ENCODE results near the gene GBF1.

GBF1 gene

DNA sequence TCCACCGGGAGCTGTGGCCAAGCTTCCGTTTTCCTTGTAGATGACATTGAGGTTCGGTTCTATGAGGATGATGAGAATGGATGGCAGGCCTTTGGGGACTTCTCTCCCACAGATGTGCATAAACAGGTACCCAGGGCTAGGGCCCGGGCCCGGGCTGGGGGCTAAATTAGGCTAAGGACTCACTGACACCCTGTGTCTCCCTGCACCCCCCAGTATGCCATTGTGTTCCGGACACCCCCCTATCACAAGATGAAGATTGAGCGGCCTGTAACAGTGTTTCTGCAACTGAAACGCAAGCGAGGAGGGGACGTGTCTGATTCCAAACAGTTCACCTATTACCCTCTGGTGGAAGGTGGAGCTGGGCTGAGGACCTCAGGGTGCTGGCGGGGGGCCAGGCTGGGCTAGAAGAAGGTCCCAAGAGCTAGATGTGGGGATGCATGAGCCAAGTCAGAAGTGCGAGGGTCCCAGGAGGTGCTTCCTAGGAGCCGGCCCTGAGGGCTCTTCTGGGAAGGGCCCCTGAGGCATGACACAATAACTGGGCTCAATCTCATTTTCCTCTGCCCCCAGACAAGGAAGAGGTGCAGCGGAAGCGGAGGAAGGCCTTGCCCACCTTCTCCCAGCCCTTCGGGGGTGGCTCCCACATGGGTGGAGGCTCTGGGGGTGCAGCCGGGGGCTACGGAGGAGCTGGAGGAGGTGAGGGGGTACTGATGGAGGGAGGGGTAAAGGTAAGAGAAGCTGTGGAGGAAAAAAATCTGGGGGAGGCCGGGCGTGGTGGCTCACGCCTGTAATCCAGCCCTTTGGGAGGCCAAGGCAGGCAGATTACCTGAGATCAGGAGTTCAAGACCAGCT, 153.1 kb downstream of the GBF1 start:
- no peak for DNase-seq

DNA sequence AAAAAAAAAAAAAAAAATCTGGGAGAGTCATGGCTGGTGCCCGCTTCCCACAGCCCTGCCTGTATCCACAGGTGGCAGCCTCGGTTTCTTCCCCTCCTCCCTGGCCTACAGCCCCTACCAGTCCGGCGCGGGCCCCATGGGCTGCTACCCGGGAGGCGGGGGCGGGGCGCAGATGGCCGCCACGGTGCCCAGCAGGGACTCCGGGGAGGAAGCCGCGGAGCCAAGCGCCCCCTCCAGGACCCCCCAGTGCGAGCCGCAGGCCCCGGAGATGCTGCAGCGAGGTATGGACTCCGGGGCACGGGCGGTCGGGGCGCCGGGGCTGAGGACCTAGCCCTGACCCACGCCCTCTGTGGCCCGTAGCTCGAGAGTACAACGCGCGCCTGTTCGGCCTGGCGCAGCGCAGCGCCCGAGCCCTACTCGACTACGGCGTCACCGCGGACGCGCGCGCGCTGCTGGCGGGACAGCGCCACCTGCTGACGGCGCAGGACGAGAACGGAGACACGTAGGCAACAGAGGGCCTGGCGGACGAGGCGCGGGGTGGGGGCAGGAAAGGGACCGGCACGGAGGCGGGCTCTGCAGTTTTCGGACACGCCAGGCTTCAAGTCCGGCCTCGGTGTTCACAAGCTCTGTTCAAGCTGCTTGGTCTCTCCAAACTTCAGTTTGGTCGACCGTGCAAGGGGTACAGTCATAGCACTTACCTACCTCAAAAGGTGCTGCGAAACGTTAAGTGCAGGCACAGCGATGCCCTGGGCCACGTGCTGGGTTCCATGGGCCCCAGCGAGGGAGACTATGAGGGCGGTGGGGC, 154.1 kb downstream of the GBF1 start:
- peak; percentile 42 for DNase-seq

DNA sequence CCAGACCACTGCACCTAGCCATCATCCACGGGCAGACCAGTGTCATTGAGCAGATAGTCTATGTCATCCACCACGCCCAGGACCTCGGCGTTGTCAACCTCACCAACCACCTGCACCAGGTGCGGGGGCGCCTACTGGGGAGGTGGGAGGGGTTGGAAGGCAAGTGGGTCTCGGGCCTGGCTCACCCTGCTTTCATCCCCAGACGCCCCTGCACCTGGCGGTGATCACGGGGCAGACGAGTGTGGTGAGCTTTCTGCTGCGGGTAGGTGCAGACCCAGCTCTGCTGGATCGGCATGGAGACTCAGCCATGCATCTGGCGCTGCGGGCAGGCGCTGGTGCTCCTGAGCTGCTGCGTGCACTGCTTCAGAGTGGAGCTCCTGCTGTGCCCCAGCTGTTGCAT, 154.7 kb downstream of the GBF1 start:
- DNase-seq = no peak

DNA sequence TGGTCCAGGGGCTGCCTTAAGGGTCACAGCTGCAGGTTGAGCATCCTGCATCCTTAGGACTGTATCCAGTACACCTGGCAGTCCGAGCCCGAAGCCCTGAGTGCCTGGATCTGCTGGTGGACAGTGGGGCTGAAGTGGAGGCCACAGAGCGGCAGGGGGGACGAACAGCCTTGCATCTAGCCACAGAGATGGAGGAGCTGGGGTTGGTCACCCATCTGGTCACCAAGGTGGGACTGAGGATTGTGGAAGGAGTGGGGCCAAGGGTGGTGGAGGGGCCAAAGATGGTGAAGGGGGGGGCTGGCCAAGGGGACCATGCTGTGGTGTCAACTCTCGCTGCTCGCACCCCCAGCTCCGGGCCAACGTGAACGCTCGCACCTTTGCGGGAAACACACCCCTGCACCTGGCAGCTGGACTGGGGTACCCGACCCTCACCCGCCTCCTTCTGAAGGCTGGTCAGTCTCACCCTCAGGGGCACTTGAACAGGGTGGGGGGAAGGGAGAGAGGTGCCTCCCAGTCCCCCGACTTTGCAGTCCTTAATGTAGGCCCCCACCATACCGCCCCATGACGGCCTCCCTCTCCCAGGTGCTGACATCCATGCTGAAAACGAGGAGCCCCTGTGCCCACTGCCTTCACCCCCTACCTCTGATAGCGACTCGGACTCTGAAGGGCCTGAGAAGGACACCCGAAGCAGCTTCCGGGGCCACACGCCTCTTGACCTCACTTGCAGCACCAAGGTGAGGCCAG, 155.4 kb downstream of the GBF1 start:
- DNase-seq = no peak

DNA sequence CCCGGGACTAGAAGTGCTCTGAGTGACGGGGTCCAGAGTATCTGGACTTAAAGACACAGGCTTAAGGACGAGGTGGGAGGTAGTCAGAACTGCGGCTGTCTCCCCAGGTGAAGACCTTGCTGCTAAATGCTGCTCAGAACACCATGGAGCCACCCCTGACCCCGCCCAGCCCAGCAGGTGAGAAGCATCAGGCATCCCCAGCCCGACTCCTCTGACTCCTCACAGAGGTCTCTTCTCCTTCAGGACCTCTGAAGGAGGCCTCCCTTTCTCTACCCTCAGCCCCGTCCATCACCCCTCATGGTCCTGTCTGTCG, 156.0 kb downstream of the GBF1 start:
- DNase-seq = no peak

DNA sequence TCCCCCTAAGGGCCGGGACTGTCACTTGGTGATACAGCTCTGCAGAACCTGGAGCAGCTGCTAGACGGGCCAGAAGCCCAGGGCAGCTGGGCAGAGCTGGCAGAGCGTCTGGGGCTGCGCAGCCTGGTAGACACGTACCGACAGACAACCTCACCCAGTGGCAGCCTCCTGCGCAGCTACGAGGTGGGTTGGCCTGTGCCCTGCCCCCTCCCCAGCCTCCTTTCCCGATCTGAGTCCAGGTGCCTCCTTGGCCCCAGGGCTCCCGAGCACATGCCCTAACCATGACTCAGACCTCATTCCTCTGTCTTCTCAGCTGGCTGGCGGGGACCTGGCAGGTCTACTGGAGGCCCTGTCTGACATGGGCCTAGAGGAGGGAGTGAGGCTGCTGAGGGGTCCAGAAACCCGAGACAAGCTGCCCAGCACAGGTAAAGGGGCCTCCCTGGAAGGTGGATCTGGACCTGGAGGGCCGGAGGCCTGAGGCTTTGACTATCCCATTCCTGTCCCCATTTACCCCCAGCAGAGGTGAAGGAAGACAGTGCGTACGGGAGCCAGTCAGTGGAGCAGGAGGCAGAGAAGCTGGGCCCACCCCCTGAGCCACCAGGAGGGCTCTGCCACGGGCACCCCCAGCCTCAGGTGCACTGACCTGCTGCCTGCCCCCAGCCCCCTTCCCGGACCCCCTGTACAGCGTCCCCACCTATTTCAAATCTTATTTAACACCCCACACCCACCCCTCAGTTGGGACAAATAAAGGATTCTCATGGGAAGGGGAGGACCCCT, 156.6 kb downstream of the GBF1 start:
- DNase-seq = no peak

DNA sequence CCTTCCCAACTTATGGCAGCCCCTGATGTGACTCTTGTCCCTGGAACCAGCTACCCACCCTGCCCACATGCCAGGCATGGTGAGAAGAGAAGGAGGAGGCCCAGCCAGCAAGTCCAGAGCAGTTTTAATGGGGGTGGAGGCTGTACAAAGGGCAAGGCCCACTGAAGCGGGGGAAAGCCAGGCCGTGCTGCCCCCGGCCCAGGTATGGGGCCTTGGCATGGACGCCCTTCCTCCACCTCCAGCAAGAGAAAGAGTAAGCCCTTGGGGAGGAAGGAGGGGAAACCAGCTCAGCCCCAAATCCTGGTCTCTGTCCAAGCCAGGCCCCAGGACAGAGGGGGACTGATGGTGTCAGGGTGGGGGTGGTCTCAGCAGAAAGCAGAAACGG, 157.2 kb downstream of the GBF1 start:
- DNase-seq = no peak

DNA sequence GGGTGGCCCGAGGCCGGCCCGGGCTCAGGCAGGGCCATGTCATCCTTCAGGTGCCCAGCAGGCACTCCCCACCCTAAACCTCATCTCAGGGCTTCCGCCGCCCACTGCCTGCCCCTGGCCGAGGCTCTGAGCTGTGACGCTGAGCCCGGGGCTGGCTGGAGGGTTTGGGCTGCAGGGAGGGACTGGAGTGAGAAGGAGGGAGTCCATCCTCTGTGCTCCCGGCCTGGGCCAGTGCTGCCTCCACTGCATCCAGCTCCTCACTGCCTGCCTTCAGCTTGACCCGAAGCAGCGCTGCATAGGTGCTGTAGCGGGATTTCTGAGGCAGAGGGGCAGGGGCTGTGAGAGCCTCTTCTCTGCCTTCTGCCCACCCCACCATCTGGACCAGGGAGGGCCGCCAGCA, 157.8 kb downstream of the GBF1 start:
- DNase-seq = no peak

DNA sequence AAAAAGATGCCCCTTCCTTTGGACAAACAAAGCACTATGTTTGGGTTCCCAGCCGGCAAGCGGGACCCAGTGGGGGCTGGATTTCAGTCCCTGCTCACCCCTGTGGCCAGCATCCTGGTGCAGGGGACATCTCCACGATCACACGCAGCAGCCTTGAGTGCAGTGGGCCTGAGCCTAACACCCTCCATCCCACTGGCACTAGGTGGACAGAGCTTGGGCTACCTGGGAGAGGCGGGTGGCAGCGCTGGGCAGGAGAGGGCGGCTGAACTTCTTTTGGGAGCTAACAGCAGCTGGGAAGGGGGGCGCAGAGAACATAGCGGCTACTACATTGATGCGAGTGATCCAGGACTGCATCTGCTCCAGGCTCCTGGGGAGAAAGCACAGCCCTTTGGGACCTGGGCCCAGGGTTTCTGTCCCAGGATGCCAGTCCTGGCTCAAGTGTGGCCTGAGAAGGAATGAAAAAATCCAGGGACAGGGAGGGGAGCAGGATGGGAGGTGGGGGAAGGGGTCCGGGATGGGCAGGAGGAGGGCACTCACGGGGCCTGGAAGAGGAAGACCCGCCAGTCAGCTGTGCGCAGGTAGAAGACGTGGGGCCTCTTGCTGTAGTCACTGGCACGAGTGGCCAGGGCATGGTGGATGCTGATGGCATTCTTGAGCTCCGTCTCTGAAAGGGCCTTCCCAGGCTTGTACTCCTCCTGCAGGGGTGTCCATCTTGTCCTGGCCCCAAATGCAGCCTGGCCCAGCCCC, 159.2 kb downstream of the GBF1 start:
- no peak for DNase-seq

DNA sequence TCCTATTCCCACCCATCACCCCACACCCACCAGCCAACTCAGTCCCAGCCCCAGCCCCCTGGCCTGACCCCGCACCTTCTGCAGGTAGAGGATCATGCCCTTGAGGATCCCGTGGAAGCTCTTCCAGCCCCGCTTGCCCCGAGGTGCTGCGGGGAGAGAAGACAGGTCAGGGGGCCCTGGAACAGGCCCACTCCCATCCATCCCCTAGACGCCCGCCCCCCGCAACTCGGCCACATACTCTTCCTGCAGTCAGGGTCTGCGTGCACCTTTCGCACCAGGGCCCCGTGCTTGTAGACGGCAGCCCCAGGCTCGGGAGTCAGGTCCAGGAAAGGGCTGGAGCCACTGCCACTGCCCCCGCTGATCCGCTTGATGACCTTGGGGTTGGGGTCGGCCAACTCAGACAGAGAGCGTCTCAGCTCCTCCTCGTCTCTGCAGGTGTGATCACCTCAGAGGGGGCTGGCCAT, 159.8 kb downstream of the GBF1 start:
- DNase-seq = no peak

DNA sequence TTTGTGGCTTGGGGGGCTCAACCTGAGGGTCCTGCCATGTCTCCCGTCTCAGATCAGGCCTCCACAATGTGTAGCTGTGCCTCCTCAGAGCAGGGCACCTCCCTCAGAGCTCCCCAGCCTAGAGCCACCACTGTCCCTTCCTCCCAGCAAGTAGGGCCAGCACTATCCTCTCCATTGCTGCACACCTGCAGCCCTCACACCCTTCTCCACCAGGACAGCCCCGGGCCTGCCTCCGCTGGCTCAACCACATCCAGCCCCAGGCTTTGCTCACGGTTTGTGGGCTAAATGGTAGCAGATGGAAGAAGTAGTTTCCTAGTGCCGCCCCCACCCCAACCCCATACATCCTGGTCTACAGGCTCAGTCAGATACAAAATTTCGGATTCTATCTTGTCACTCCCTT, 160.3 kb downstream of the GBF1 start:
- no peak for DNase-seq

DNA sequence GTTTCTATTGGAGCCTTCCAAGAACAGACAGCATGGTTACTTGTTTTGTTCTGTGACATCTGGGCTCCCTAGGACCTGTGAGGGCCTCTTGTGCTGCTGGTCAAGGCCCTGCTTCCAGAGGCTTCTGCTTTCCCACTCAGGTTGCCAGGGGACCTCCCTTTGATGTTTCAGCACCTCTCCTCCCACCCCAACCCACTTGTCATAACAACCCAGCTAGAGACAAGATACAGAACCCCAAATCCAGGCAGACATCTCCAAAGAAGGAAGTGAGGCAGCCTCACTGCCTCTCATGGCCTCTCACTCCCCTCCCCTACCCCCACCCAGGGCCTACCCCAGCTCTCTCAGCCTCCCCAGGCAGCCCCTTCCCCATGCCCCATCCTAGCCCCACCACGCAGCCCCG, 161.5 kb downstream of the GBF1 start:
- no peak for DNase-seq

DNA sequence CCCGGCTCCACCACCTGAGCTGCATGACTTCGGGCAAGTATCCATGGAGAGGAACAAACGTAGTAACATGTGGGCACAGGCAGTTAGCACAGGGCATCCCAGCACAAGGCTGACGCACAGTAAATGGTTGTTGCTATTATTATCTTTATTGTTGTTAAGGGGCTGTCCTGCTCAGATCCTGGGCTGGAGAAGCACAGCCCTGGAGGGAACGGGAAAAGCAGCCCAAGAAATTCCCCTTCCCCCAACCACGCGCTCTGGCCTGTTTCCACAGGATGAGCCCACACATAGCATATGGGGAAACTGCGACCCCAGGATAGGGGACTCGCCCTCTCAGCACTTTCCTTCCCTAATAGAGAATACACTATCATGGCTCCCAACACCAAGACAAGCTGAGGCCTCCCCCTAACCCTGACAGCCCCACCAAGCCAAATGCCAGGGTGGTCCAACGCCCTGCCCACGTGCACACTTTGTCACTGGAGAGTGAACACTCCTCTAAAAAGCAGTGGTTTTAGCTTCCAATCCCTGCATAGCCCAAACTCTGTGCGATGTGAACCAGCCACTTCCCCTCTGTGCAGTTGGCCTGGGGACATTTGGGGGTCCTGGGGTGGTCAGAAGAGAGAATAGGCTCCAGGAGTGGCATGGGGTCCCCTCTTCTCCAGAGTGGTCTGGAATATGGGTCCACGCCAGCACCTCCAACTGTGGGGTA, 162.2 kb downstream of the GBF1 start:
- DNase-seq = no peak

DNA sequence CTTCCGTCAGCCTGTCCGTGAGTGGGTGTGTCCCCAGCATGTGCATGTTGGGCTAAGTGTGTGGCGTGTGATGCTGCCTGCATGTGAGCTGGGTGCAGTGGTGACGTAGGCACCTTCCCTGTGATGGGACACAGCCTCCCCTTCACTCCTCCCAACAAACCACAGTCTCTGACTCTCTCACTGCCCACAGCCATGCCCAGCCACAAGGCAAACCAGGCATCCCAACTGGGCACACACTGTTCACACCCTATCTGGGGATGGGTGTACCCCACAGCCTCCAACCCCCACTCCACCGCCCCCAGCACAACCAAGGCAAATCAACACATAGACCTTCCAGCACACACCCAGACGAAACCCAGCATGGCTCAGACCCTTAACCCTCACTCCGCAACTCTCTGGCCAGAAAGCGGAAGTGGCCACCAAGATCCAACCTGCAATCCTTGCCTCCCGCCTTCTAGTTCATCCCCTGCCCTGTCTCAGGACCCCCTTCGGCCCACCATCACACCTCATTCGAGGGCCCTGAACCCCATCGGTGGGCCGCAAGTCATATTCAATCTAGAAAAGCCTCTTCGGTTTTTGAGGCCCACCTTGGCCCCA, 162.9 kb downstream of the GBF1 start:
- DNase-seq = no peak

DNA sequence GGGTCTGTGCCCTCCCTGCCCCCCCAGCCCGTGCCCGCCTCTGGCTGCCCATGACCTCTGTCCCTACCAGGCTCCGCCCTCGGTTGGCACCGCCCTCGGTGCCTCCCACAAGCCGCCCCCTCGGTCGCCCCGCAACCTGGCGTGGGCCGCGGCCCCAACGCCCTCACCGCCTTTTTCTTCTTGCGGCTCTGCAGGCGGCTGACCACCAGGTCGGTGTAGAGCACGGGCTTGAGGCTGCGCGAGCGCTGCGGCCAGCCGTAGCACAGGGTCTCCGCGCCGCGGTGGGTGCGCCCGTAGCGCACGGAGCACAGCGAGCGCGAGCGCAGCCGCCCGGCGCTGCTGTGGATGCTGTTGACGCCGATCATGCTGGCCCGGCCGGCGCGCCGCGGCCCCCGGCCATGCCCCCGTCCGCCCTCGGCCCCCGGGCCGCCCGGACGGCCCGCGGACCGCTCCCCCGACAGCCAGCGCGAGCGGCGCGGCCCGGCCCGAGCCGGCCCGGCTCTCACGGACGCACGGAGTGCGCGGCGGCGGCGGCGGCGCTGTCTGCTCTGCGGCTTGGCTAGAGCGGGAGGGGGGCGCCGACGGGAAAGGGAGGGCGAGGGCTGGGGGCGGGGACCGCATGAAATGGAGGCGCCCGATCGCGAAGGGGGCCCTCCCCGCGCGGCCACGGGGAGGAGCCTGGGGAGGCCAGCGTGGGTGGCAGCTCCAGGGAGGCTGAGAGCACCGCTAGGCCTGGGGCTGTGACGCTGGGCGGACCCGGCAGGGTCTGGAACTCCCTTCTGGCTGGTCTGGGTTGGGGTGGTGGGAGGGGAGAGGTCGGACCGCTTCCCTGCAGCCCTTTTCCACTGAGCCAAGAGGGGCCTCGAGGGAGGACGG, 163.6 kb downstream of the GBF1 start:
- no peak for DNase-seq

DNA sequence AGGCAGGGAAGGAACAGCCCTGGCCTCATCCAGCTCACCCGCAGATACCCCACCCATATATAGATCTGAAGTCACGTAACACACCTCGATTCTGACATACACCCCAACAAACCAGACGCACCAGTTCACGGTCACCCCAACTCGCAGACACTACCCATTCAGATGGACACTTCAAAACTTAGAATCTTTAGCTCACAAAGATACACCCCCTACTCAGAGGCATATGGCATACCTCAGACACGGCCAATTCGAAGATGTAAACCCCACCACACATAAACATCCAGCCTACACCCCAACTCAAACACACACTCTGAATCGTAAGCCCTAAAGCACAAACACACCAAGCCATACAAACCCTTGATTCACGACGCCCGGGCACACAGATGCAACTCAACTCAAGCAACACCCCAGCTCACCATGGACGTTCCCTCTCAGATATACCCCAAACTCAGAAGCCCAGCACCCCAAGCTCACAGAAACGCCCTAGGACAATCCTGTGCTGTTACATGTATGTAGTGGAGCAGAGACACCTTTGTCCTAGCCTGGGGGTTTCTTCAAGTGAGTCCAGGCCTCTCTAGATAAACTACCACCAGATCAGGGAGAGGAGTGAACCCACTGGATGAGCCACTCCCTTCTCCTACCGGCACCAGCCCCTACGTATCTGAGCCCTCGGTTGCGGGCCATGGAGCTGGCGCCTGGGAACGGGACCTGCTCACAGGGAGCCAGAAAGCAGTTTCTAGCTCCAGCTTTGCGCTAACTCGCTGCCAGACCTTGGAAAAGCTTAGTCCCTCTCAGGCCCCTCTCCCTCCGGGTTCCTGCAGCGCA, 164.5 kb downstream of the GBF1 start:
- DNase-seq = no peak

DNA sequence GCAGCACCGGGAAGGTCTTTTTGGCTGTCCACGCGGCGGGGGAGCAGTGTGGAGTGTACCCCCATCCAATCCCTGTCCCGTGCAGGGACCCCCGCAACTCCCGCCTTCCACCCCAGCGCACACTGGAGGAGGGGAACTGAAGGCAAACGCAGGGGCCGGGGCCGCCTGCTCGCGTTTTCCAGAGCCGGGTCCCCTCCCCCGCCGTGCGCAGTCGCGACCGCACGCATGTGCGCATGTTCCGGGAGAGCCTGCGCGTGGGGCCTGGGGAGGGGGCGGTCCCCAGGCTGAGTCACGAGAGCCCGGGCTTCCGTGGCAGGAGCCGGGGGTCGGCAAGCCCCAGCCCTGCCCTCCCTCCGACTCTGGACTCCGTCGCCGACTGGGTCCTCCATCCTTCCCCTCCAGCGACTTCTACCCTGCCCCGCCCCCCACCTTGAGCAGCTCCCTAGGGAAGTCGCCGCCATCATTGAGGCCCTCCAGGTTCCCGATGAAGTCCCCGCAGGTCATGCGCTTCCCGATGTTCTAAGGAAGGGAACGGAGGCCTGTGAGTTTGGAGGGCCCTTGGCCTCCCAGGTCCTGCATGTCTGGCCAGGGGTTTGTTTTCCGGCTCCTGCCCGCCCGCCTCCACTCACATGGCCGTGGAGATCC, 165.2 kb downstream of the GBF1 start:
- no peak for DNase-seq

Data from NCI-H774 (cell line).